HG02759 (cell line): ENCODE measurements around the gene GPR31.

Experiments
- ATAC-seq: cut with Tn5 transposase; IDR thresholded peaks from one replicate; pipeline ENCODE4 v1.9.1; 2021; ENCODE audit warnings: mild to moderate bottlenecking, moderate library complexity; ENCODE audit not compliant: unreplicated experiment

Gene GPR31

DNA sequence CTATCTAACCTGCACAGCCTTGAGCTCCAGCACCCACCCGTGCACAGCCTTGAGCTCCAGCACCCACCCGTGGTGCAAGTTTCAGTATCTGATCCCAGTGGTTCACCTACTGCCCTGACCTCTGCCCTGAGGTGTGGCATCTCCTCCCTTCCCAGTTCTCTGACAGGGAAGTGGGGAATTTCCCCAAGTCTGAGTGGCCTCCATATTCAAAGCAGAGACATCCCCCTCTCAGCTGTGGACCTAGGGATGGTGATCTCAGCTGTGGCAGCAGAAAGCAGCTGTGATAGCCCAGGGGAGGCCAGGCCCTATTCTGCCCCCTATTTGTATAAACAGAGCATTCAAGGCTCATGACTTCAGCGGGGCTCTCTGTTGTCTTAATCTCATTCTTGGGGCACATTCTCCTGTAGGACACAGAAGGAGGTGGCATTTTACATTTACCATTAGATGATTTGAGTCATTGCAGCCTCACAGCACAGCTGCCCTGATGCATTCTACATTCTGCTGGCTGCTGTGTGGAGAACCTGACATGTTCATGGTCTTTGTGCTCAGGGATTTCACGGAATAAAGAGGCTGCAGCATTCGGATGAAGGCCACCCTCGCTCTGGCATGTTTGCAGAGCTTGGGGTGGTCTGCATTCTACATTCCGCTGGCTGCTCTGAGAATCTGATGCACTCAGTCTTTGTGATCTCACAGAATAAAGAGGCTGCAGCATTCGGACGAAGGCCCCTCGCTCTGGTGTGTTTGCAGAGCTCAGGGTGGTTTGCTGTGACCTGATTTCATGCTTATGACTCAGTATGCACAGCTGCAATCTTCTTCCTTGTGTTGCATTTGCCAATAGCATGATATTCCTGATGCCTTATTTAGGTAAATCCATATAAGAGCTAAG lies 16.9 kb downstream of the GPR31 start:
- peak; percentile 54 for ATAC-seq

DNA sequence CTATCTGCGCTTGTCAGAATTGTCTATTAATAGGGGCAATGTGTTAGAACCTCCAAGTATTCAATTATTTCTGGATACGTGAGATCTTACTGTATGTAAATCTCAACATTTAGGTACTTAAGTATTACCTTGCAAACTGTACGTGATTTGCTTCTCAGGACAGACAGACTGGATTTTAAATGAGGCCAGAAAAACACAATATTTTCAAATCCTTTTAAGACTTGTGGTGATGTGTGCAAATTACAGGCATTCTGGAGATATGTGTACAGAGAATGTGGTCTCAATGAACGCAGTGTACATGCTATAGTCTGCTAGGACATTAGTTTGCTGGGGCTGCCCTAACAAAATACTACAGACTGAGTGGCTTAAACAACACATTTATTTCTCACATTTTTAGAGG lies 18.0 kb downstream of the GPR31 start:
- no peak for ATAC-seq

DNA sequence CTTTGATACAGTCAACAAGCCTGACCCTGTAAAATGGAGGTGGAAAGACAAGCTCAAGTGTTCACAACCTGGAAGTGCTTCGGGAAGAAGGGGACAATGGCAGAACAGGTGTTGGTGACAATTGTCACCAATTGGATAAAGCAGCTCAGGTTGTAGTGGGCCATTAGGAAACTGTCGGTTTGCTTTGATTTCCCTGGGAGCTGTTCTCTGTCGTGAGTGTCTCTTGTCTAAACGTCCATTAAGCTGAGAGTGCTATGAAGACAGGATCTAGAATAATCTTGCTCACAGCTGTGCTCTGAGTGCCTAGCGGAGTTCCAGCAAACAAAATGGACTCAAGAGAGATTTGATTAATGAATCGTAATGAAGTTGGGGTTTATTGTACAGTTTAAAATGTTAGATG lies 19.9 kb downstream of the GPR31 start:
- ATAC-seq = no peak

DNA sequence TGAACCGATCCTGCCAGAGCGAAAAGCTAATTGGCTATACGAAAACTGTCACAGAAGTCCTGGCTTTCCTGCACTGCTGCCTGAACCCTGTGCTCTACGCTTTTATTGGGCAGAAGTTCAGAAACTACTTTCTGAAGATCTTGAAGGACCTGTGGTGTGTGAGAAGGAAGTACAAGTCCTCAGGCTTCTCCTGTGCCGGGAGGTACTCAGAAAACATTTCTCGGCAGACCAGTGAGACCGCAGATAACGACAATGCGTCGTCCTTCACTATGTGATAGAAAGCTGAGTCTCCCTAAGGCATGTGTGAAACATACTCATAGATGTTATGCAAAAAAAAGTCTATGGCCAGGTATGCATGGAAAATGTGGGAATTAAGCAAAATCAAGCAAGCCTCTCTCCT lies 20.7 kb downstream of the GPR31 start:
- no peak for ATAC-seq

DNA sequence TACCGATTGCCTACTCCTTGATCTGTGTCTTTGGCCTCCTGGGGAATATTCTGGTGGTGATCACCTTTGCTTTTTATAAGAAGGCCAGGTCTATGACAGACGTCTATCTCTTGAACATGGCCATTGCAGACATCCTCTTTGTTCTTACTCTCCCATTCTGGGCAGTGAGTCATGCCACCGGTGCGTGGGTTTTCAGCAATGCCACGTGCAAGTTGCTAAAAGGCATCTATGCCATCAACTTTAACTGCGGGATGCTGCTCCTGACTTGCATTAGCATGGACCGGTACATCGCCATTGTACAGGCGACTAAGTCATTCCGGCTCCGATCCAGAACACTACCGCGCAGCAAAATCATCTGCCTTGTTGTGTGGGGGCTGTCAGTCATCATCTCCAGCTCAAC lies 21.4 kb downstream of the GPR31 start:
- ATAC-seq = no peak

DNA sequence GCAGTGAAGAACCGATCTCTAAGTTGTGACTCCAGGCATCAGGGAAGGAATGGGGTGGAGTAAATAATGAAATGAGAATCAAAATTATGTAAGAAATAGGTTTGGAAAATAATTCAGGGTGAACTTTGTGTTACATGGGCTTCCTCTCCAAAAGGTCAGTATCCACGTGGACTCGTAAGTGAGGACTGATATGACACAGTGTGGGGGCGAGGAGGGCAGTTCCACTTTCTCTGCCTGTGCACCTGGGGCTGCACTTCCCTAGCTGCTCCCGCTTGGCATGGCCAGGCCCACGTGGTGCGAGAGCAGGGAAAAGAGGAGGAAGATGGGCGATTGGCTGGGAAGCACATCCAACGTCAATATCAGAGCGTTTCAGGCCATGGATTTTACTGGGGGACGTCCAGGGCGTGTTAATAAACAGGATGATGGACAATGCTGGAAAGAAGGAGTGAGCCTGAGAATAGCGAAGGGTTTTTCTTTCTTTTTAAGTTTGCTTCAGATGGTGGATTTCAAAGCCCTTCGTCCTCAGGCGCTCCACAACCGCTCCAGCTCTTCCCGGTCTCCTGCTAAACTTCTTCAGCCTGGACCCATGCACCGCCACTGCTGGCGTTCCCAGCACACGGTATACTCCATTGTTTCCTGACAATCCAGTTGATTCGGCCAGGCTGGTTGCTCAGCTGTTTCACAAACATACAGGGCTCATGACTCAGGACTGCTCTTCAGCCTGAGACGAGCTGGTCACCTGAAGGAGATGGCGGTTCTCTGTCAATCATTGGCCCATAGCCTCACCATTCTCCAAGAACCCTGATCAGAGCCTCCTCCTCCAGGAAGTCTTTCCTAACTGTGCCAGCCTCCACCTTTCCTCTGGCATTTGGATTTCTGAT lies 23.1 kb downstream of the GPR31 start:
- no peak for ATAC-seq

DNA sequence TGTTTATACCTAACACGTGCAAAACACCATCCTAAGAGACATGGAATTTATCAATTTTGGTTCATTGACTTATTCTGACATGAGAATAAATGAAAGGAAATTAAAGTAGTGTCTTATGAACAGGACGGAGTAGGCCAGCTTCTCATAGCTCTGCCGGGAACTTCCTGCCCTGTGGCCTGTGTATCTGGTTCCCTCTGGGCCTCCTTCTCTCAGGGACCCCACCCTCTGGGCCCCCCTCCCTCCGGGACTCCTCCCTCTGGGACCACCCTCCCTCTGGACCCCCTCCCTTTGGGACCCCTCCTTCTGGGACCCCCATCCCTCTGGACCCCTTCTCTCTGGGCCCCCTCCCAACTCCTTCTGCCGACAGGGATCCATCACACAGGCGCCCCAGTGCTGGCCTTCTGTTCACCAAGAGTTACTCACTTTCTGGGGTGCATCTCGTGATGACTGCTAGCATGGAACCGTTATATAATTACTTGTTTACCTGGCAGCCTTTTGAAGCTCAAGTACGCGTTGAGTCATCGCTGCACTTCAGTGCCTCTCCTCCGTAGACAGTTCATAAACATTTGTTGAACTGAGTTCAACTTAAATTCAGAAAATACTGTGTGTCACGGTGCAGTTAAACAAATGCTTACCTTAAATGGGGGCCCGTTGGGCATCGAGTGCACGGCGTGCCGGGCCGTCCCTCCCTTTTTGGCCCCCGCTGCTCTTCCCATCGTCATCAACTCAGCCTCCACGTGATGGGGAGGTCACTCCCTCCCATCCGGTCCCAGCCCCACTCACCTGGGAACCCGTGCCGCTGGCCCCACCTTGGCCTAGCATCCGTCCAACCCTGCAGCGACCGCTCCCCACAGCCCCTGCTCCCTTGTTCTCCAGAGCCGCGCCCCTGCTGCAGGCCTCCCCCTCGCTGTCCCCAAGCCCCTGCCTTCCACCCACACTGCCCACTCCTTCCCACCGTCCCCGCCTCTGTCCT lies 26.8 kb downstream of the GPR31 start:
- peak; percentile 34 for ATAC-seq

DNA sequence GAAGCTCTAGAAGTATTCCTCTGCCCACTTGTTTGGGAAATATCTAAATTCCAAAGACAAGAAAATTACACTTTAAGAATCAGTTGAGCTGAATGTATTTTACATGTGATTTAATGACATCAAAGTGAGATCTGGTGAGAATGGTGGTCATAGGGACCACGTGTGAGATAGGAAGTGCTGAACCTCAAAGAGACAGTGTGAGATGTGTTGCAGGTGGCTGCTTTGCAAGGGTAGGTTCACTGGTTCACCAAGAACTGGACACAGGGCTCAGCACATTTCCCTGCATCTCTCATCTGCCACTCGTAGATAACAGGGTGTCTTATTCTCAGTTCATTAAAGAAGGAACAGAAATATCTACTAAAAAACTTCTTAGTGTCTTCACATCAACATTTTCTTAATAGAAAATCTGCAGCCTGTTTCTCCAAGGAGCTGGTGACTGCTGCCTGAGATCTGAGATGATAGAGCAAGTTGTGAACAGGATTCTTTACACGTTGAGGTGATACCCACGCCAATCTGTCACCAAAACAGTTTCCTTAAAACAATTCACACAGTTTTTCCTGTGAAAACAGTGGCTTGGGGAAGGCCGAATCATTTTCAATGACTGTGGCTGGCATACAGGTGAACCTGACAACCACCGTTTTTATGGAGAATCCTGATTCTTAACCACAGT lies 27.6 kb downstream of the GPR31 start:
- peak; percentile 44 for ATAC-seq

DNA sequence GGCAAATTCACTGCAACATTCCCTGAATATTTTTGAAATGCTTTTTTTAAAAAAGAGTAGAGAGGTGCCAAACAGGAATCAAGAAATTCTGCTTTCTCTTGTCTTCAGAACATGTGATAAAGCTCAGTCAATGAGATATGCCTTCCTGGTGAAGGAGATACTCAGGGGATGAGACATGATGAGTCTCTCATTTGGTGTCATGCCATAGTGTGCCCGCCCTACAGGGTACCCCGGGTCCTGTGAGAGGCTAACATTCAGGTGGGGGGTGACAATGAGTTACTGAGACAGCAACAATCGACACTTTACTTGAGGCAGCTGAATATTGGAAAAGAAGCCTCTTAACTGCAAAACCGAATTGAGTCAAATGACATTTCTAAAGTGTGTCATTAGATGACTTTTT lies 28.2 kb downstream of the GPR31 start:
- ATAC-seq = no peak

DNA sequence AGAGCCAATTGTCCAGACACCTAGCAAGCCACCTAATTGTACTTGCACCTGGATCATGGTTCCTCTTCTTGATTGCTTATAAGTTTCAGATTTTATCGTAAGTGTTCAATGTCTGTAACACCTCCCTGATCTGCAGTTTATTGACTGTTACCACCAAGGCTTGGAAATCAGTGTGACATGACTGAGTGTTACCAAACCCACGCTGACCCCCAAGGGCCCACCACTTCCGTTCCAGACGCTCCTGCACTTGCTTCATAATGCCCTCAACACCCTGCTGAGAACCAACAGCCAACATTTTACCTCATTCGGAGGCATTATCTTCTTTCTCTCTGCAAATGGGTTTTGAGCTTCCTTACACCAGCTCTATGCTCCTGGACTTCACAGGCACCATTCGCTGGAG lies 28.6 kb downstream of the GPR31 start:
- no peak for ATAC-seq

DNA sequence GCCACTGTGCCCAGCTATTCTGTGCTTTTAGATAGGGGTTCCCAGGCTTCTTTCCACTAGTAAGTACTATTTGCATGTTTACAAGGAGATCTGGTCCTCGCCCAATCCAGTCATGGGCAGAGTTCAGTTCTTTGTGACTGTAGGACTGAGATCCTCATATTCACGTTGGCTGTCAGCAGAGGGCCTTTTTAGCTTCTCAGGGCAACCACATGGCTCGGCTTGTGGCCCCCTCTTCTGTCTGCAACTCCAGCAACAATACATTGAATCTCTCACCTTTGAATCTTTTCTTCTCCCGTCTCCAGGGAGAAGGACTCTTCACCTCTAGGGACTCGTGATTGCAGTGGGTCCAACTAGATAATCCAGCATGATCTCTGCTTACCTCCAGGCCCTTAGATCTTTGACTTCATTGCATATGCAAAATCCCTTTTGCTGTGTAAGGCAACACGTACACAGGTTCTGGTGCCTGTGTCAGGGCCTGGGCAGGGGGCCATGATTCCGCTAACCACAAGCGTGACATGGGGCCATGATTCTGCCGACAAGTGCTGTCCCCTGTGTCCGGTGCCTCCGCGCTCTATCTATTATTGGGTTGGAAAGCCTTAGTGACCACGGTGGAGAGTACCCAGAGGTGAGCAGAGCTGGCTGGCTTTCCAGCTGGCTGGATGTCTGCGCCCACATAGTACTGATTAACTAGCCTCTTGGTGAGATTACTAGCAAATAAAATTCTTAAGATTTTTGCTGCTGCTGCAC lies 29.8 kb downstream of the GPR31 start:
- peak; percentile 45 for ATAC-seq

DNA sequence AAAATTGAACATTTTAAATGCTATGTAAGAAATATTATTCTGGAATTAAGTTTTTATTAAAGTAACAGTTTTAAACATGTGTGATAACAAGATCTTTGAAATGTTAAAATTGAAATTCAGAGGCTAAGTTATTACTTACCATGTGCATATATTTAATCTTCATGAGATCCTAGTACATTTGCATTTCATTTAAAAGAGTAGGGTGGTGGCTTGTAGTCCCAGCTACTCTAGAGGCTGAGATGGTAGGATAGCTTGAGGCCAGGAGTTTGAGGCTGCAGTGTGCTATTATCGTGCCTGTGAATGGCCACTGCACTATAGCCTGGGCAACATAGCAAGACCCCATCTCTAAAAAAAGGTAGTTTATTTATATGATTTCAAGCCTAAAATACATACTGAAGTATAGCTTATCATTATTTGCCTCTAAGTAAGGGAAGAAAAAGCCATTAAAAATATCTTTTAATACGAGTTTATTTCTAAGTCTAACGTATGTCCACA lies 31.9 kb downstream of the GPR31 start:
- ATAC-seq = no peak

DNA sequence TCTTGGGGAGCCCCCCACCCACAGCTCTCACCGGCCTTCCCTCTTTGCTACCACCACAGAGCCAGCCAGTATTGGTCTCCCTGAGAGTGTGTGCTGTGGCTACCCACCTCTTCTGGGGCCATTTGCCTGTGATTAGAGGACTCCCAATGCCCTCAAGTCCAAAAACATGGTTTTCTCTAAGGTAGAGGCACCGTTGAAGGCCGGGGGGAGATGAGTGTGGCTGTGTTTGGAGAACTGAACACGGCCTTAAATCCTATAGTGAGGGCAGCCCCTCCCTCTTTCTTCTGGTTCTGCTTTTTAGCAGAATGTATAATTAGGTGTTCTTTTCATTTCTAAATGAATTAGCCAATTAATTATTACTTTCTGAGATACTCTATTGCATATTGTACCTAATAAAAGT lies 32.4 kb downstream of the GPR31 start:
- ATAC-seq = no peak

DNA sequence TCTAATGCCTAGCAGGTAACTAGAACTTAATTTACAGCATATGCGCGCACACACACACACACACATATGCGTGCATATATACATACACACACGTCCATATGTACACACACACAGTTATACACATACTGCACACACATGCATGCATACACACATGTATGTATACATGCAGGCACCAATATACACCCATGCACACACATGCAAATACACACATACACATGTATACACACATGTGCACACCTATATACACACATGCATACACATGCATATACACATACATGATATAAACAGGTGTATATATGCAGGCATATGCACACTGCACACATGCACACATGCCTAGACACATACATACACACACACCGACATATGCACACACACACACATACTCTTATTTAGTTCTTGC lies 33.0 kb downstream of the GPR31 start:
- ATAC-seq = no peak

DNA sequence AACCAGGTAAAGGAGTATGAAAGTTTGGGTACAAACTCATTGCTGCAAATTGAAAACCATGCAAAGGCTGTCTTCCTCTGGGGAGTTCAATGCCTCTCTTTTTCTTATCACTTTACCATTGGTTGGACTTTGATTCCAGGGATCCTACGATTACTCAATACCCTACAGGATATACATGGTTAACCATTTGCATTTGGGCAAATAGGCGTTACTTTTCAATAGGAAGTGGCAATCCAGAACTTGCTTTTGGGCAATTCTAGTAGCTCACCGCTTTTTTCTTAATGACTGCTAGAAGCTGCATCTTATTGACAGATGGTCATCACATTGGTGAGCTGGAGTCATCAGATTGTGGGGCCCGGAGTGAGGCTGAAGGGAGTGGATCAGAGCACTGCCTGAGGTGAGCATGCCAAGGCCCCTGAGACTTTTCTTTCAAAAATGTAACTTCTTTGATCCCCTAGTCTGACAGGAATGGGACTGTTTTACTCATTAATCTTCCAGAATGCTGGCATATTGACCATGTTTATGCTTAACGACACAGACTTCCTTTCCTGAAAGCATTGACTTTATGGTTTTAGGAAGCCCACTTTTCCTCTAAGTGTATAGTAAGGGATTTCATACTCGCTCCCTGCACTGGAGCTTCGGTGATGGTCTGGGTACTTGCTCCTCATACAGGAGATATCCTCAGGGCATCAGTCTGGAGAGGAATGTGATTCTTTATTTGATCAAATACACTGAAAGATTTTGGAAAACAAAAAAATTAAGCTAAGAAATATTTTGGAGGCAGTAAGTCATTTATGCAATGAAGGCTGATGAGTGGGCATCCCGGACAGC lies 34.7 kb downstream of the GPR31 start, which contains the start of gene CCR6:
TSS of gene CCR6 (plus strand) at position 270 of the 831 bp plus-strand sequence. CDS start 13,039 bp downstream, outside the sequence.
- peak; percentile 14 for ATAC-seq

DNA sequence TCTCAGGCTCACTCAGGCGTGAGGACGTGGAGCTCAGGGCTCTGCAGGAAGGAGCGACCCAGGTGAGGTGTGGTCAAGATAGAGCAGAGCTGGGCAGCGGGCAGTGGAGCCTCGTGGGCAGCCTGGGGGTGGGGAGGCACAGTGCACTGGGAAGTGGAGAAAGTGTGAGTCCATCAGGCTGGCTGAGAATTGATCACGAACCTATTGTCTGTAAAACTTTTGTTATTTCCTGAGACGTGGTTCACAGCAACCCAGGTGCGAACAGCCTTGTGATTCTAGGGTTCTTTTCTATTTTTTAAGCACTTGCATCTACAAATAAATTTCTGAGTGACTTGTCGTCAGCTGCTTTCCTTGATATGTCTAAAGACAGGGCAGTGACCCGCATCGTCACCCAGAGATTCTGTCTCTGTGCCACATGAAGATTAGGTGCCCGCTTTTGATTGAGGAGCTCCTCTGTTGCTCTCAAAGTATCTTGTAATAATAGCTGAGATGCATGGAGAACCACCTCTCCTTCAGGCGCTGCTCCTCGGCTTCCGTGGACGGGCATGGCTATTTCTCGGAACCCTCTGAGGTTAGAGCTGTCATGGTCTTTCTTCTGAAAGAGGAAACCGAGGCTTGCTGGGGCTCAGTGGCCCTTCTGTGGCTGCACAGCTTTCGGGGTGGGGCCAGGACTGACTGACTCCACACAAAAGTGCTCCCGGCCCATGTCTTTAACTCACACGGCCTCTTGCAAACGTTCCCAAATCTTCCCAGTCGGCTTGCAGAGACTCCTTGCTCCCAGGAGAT lies 35.5 kb downstream of the GPR31 start:
- peak; percentile 40 for ATAC-seq

DNA sequence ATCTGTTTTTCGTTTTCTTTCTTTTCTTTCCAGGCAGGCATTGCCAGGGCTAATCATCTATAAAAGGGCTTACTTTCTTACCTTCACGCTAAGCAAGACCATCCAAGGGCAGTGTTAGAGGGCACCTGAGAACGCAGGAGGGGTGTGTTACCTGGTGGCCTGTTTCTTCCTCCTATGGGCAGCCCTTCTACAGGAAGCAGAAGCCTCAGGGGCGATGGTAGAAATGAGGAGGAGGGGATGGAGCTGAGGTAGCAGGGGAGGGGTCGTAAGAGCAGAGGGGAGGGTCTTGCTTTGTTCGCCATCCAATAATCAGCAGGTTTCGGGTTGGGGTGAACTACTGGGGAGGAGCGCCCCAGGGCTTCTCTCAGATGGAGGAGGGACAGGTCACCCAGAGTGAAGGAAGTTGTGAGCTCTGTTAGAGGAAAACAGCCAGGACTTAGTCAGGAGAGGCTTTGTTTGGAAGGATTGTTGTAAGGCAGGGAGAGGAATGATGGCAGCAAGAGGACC lies 36.4 kb downstream of the GPR31 start:
- no peak for ATAC-seq

DNA sequence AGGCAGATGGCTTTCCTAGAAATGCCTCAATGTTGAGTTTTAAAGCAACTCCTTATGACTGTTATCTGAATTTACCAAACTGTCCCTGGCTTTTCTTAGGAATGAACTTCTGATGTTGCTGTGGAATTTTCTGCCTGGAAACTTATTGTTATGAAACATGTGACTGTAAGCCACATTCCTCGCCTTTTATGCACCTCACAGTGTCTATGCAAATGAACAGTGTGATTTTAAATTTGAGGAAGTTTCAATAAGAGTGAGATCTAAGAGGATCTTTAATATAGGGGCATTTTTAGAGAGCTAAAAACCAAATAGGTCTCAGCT lies 37.2 kb downstream of the GPR31 start:
- ATAC-seq = no peak
